Gastroesophageal sphincter (tissue), 4 donors: ENCODE results near the gene ECSCR. TPM values are rescaled to one million over a fixed set of nuclear protein-coding genes. Genes with fewer than 3 reads are reported as not detected.
A peak's percentile ranks its signal among the peaks of the same experiment; 100 is the strongest.

Source experiments
- ATAC-seq: fragments of 150-250 bp; one replicate; pipeline ENCODE4 v1.9.1; 2016; ENCODE audit warnings: mild to moderate bottlenecking, moderate library complexity
- H3K27ac ChIP-seq, 4 donors: fragments of 200-600 bp; sonication (generic) in 3 of 4; 1 replicate in 3 of 4; 2 replicates in 1 of 4; pipeline ENCODE4 v1.5.1; 2016 to 2019
- H3K27me3 ChIP-seq: fragments of 200-600 bp; sonication (generic); one replicate; pipeline ENCODE4 v1.5.1; 2019
- H3K36me3 ChIP-seq, 2 donors: fragments of 200-600 bp; sonication (generic); one replicate each; pipeline ENCODE4 v1.5.1; 2019; ENCODE audit warnings: control low read depth in 1 of 2
- H3K4me1 ChIP-seq, 3 donors: fragments of 200-600 bp; sonication (generic); 1 replicate in 2 of 3; 2 replicates in 1 of 3; pipeline ENCODE4 v1.5.1; 2016 to 2019; ENCODE audit warnings: control low read depth in 2 of 3
- H3K4me3 ChIP-seq, 2 donors: fragments of 200-600 bp; sonication (generic); one replicate each; pipeline ENCODE4 v1.5.1; 2019; ENCODE audit warnings: mild to moderate bottlenecking in 1 of 2, moderate library complexity in 1 of 2
- H3K9me3 ChIP-seq, 3 donors: fragments of 200-600 bp; sonication (generic); one replicate each; pipeline ENCODE4 v1.5.1; 2017 to 2019; ENCODE audit warnings: control low read depth in 2 of 3
- EP300 ChIP-seq: sonication (generic); formaldehyde crosslinking; IDR thresholded peaks from one replicate; pipeline ENCODE4 v1.6.1; 2017; ENCODE audit warnings: antibody characterized with exemption, mild to moderate bottlenecking
- POLR2A ChIP-seq, 2 donors: fragments of 450-650 bp; IDR thresholded peaks; one replicate each; pipeline ENCODE4 v1.6.1; 2017; ENCODE audit warnings: antibody characterized with exemption in 2 of 2, mild to moderate bottlenecking in 2 of 2, moderate library complexity in 1 of 2
- POLR2AphosphoS5 ChIP-seq: sonication (generic); formaldehyde crosslinking; IDR thresholded peaks from one replicate; pipeline ENCODE4 v1.6.1; 2017; ENCODE audit warnings: antibody characterized with exemption
- WGBS, 2 donors: methylation state at CpG; one replicate each; pipeline ENCODE4 v1.1.5; 2018; ENCODE audit warnings: low coverage in 1 of 2; 5-methylcytosine and 5-hydroxymethylcytosine counted together
- total RNA-seq, 4 donors: library from RNA; depleted of rRNA; stranded (reverse); fragments of >200 nt; gene quantifications; one replicate each; pipeline ENCODE4 v1.1.0, GENCODE V29; 2016
- TF ChIP-seq, protein P1 (sequence below), 4 experiments: fragments of 200-600 bp in 2 of 4; fragments of 450-650 bp in 2 of 4; sonication (generic) in 1 of 4; IDR thresholded peaks; one replicate each; pipeline ENCODE4 v1.5.1; 2017 to 2019; ENCODE audit warnings: antibody characterized with exemption in 4 of 4, mild to moderate bottlenecking in 2 of 4, moderate library complexity in 2 of 4

ECSCR gene
- total RNA-seq, 4 donors from 2014 or later: 7.6 to 34.9 (median 21.8) TPM

DNA sequence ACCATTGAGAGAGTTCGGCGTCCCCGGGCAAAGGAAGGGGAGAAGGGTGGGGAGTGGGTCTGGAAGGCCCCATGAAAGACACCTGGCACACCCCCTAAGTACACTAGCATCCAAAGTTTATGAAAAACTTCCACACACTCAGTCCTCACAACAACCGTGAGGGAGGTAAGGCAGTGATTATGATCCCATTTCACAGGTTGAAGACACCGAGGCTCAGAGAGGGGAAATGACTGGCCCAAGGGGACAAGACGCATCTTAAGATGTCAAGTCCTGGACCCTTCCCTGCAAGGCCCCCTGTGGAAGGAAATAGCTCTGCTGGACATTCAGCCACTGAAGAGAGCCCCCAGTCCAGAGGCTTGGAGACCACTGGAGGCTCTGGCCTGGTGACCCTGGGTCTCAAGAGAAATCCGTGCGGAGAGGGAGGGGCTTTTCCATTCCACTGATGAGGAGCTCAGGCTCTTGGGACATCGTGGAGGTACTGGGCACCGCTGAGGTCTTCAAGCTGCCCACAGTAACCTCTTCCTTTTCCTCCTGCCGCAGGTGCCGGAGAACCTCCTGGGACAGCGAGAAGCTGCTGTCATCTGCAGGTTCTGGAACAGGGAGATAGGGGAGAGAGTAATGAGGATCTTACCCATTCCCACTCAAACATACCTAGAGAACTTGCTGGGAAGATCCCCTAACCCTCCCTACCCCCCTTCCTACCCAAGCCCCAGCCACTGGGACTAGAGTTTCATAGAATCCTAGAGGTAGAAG lies 13.5 kb upstream of the ECSCR start:
- whole genome bisulfite sequencing, 2 donors: 60 to 86% methylated on average over 1 to 5 of the region's 13 CpGs
- H3K36me3 ChIP-seq: peaks cover 0 to 57% of the 10 kb centered on the region in 2 donors
- H3K9me3 ChIP-seq: no peaks in the 10 kb centered on the region
- H3K27ac ChIP-seq: peak overlapping the region in 3 of 4 donors; percentile 0 to 31 (median 1)
- no peak overlapping the region for H3K4me3 ChIP-seq
- H3K27me3 ChIP-seq: no peaks in the 10 kb centered on the region
- TF ChIP-seq EP300: no peak
- no peak for TF ChIP-seq POLR2A (IDR thresholded peaks at IDR 0.05)
- TF ChIP-seq, protein P1, sequence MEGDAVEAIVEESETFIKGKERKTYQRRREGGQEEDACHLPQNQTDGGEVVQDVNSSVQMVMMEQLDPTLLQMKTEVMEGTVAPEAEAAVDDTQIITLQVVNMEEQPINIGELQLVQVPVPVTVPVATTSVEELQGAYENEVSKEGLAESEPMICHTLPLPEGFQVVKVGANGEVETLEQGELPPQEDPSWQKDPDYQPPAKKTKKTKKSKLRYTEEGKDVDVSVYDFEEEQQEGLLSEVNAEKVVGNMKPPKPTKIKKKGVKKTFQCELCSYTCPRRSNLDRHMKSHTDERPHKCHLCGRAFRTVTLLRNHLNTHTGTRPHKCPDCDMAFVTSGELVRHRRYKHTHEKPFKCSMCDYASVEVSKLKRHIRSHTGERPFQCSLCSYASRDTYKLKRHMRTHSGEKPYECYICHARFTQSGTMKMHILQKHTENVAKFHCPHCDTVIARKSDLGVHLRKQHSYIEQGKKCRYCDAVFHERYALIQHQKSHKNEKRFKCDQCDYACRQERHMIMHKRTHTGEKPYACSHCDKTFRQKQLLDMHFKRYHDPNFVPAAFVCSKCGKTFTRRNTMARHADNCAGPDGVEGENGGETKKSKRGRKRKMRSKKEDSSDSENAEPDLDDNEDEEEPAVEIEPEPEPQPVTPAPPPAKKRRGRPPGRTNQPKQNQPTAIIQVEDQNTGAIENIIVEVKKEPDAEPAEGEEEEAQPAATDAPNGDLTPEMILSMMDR (IDR thresholded peaks at IDR 0.05): no peak
- TF ChIP-seq POLR2AphosphoS5: no peak
- peaks cover 0 to 50% (median 14%) of the 10 kb centered on the region in 3 donors for H3K4me1 ChIP-seq
- no peak for ATAC-seq

GRCh38 chr5:139474890-139475791 lies 12.6 kb upstream of the ECSCR start:
- peak; percentile 54 for ATAC-seq

DNA sequence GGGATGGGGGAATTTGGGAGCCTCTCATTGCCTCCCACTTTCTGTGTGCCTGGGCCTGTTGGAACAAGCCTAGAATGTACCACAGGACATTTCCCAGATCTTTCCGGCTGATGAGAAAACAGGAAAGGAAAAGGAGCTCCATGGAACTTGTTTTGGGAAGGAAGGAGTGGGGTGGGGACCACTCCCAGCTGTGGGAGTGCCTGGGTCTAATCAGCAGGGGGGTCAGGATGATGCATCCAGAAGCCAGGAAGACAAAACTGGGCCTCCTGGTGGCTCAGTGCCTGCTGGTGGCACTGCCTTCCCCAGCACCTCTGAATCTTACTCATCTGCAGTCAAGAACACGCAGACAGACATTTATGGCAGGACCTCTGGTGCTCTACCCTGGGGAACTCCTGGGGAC lies 11.0 kb upstream of the ECSCR start:
- Histone ChIP-seq H3K36me3 (peaks cover 0 to 38% of the 10 kb centered on the region in 2 donors), H3K4me3 (no peak overlapping the region), H3K9me3 (no peaks in the 10 kb centered on the region), H3K27me3 (no peaks in the 10 kb centered on the region), H3K27ac (peak overlapping the region in 3 of 4 donors; percentile 43 to 71 (median 47)), H3K4me1 (peaks cover 0 to 27% (median 12%) of the 10 kb centered on the region in 3 donors)
- no peak for TF ChIP-seq POLR2AphosphoS5
- 86% methylated on average over 1 of the region's 2 CpGs; no CpG with 5 or more reads in 1 of the 2 donors for WGBS, 2 donors
- ATAC-seq: peak; percentile 33

More at GRCh38 chr5:139474890-139475791, 12.6 kb upstream of the ECSCR start:
- 45 to 66% methylated on average over 9 of the region's 13 CpGs for WGBS, 2 donors
- Histone ChIP-seq H3K4me1 (peaks cover 0 to 41% (median 12%) of the 10 kb centered on the region in 3 donors), H3K4me3 (no peak overlapping the region), H3K9me3 (no peaks in the 10 kb centered on the region), H3K27ac (peak overlapping the region in 3 of 4 donors; percentile 0 to 31 (median 1)), H3K27me3 (no peaks in the 10 kb centered on the region), H3K36me3 (peaks cover 0 to 52% of the 10 kb centered on the region in 2 donors)
- TF ChIP-seq EP300: no peak
- TF ChIP-seq, protein P1 (IDR thresholded peaks at IDR 0.05): no peak
- TF ChIP-seq POLR2A (IDR thresholded peaks at IDR 0.05): no peak
- no peak for TF ChIP-seq POLR2AphosphoS5

- Histone ChIP-seq H3K9me3 (no peaks in the 10 kb centered on the region), H3K4me3 (no peak overlapping the region), H3K27me3 (no peaks in the 10 kb centered on the region), H3K27ac (peak overlapping the region in 3 of 4 donors; percentile 43 to 60 (median 47)), H3K36me3 (peaks cover 0 to 33% of the 10 kb centered on the region in 2 donors), H3K4me1 (peaks cover 0 to 26% (median 12%) of the 10 kb centered on the region in 3 donors)
- no peak for ATAC-seq
- WGBS, 2 donors: 75 to 89% methylated on average over 4 to 5 of the region's 8 CpGs
- TF ChIP-seq POLR2A (IDR thresholded peaks at IDR 0.05): no peak
- TF ChIP-seq, protein P1 (IDR thresholded peaks at IDR 0.05): no peak
- TF ChIP-seq EP300: no peak
- TF ChIP-seq POLR2AphosphoS5: no peak
Observed at GRCh38 chr5:139473105-139473504, 10.6 kb upstream of the ECSCR start.

GRCh38 chr5:139472386-139473030 lies 10.0 kb upstream of the ECSCR start:
- Histone ChIP-seq H3K27me3 (no peaks in the 10 kb centered on the region), H3K4me1 (peaks cover 0 to 26% (median 12%) of the 10 kb centered on the region in 3 donors), H3K9me3 (no peaks in the 10 kb centered on the region), H3K27ac (peak overlapping the region in 2 of 4 donors; percentile 43 to 47), H3K36me3 (peaks cover 0 to 27% of the 10 kb centered on the region in 2 donors), H3K4me3 (no peak overlapping the region)
- WGBS, 2 donors: 80 to 88% methylated on average over 1 to 6 of the region's 15 CpGs
- no peak for ATAC-seq
- TF ChIP-seq EP300 (no peak), POLR2AphosphoS5 (no peak), POLR2A (IDR thresholded peaks at IDR 0.05) (no peak)
- TF ChIP-seq, protein P1 (IDR thresholded peaks at IDR 0.05): no peak
